Stimulated activated naive CD8-positive, alpha-beta T cell treated with anti-CD3 and anti-CD28 coated beads, Interleukin-15, amount 100 ng/mL, for 72 hours (primary cell): ENCODE results near the gene HRH4.

Source experiments
- ATAC-seq: fragments of 150-1000 bp; cut with Tn5 transposase; 2 replicates; pipeline ENCODE4 v1.10.0; 2021; ENCODE audit warnings: mild to moderate bottlenecking, moderate library complexity
- DNase-seq, 2 donors: peaks; one replicate each; pipeline ENCODE4 v3.0.0; 2021 to 2022
- H3K27ac Mint-ChIP-seq, 2 donors: one replicate each; pipeline ENCODE4 v1.8.0; 2022; ENCODE audit warnings: mild to moderate bottlenecking in 2 of 2, mixed read lengths in 2 of 2, moderate library complexity in 2 of 2
- H3K27me3 Mint-ChIP-seq: one replicate; pipeline ENCODE4 v1.8.0; 2022; ENCODE audit warnings: mixed read lengths
- H3K4me1 Mint-ChIP-seq: one replicate; pipeline ENCODE4 v1.8.0; 2022; ENCODE audit warnings: mild to moderate bottlenecking, mixed read lengths
- H3K4me3 Mint-ChIP-seq, 2 donors: one replicate each; pipeline ENCODE4 v1.8.0; 2022; ENCODE audit warnings: mild to moderate bottlenecking in 2 of 2, mixed read lengths in 2 of 2, moderate library complexity in 1 of 2
- H3K9me3 Mint-ChIP-seq, 2 donors: one replicate each; pipeline ENCODE4 v1.8.0; 2022; ENCODE audit warnings: mixed read lengths in 2 of 2

The HRH4 gene, protein sequence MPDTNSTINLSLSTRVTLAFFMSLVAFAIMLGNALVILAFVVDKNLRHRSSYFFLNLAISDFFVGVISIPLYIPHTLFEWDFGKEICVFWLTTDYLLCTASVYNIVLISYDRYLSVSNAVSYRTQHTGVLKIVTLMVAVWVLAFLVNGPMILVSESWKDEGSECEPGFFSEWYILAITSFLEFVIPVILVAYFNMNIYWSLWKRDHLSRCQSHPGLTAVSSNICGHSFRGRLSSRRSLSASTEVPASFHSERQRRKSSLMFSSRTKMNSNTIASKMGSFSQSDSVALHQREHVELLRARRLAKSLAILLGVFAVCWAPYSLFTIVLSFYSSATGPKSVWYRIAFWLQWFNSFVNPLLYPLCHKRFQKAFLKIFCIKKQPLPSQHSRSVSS

DNA sequence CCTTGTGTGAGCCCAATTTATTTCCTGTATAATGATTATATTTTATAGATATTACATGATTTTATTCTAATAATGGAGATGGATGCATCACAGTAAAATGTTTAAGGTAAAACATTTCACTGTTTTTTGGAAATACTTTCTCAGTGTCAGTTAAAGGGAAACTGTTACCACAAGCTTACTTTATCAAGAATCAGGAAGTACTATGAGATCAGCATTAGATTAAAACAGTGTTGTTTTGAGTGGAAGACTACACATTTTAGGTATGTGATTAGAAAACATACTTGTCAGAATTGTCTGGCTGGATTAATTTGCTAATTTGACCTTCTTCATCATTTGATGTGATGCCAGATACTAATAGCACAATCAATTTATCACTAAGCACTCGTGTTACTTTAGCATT, at the start of gene HRH4:
HRH4 (plus strand) TSS at position 250 of the 400 bp plus-strand sequence; CDS start at position 342, 92 bp downstream.
- no peaks in the 10 kb centered on the region for H3K4me1 Mint-ChIP-seq
- no peak within 1 kb of the TSS for H3K27ac Mint-ChIP-seq
- DNase-seq: no peak
- H3K9me3 Mint-ChIP-seq: no peaks in the 10 kb centered on the region
- no peak within 1 kb of the TSS for H3K4me3 Mint-ChIP-seq
- no peaks in the 10 kb centered on the region for H3K27me3 Mint-ChIP-seq
- ATAC-seq: no peak

DNA sequence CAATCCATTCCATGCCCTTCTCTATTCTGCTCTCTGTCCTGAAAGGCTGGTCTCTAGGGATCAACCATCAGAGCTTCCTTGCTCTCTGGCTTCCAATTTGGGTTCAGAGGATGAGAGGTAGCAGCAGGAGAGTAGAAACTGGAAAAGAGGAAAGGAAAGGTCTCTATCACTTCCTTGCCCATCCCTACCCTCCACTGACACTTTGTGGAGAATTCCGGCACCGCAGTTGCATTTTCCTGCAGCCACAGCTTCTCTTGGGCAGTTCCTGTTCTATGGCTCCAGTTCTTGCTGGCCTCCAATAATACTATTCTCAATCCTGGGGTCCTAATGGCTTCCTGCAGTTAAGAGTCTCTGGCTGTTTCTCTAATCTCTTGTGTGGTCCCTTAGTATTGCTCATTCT, 47.3 kb upstream of the HRH4 start:
- Mint-ChIP-seq H3K4me1 (peaks cover 16% of the 10 kb centered on the region), H3K4me3 (no peak overlapping the region), H3K9me3 (peaks cover 6 to 9% of the 10 kb centered on the region in 2 donors), H3K27ac (no peak overlapping the region), H3K27me3 (peaks cover 46% of the 10 kb centered on the region)
- DNase-seq (no peak), ATAC-seq (no peak)

GRCh38 chr18:24414349-24415003, 46.0 kb upstream of the HRH4 start:
- H3K9me3 Mint-ChIP-seq: peaks cover 6 to 9% of the 10 kb centered on the region in 2 donors
- ATAC-seq (peak; percentile 85), DNase-seq (no peak)
- peaks cover 16% of the 10 kb centered on the region for H3K4me1 Mint-ChIP-seq
- H3K27me3 Mint-ChIP-seq: peaks cover 46% of the 10 kb centered on the region
- no peak overlapping the region for H3K4me3 Mint-ChIP-seq
- peak overlapping the region in 1 of 2 donors; percentile 9 for H3K27ac Mint-ChIP-seq

- H3K4me3 Mint-ChIP-seq: no peak overlapping the region
- ATAC-seq: no peak
- no peak overlapping the region for H3K27ac Mint-ChIP-seq
- peaks cover 6 to 9% of the 10 kb centered on the region in 2 donors for H3K9me3 Mint-ChIP-seq
- peaks cover 16% of the 10 kb centered on the region for H3K4me1 Mint-ChIP-seq
- H3K27me3 Mint-ChIP-seq: peaks cover 51% of the 10 kb centered on the region
- no peak for DNase-seq
Observed at GRCh38 chr18:24417480-24417879, 43.0 kb upstream of the HRH4 start.

DNA sequence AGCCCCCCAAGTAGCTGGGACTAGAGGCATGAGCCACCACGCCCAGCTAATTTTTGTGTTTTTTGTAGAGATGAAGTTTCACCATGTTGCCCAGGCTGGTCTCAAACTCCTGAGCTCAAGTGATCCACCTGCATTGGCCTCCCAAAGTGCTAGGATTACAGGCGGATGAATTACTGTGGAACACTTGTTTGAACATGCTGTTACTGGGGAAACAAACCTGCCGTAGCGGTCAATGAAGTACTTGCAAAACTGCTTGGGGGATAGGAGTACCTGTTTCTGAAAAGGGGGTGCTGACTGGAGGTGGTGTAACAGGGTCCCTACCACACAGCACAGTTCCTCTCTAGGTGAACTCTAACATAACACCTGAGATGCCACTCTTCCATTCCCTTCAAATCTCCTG, 39.9 kb upstream of the HRH4 start:
- Mint-ChIP-seq H3K27me3 (peaks cover 60% of the 10 kb centered on the region), H3K4me1 (no peaks in the 10 kb centered on the region), H3K27ac (no peak overlapping the region), H3K4me3 (no peak overlapping the region), H3K9me3 (peaks cover 1% of the 10 kb centered on the region in 2 donors)
- ATAC-seq: no peak
- no peak for DNase-seq

DNA sequence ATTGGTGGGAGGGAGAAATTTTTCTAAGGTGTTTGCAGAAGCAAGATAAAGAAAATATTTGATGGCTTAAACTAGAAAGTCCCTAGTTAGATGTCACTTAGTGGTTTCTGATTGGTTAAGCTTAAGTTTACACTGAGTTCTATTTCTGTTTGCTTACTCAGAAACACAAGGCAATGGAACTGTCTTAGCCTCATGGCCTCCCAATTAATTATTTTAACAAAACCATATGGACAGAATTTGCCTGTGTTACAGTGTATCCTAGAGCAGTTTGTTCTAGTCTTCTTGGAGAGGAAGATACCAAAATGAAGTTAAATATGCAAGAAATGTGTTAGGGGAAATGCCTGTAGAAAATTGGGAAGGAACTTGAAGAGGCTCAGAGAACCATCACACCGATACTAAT, 38.6 kb upstream of the HRH4 start:
- Mint-ChIP-seq H3K4me3 (no peak overlapping the region), H3K27me3 (peaks cover 54% of the 10 kb centered on the region), H3K4me1 (peaks cover 9% of the 10 kb centered on the region), H3K9me3 (peaks cover 8 to 9% of the 10 kb centered on the region in 2 donors), H3K27ac (no peak overlapping the region)
- ATAC-seq (no peak), DNase-seq (no peak)

DNA sequence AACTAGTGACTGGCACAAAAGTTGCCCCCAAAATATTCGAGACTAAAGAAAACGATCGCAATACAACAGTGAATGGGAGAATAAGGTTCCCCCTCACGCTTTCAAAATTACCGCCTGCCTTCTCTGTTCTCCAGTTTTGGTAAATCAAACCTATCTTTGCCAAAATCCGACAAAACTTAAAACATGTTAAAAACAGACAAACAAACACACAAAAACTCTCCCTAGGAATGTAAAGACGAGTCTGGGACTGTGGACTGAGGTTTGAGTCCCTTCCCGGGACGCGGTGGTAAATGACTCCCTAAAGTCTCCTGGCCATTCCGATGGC, 34.4 kb upstream of the HRH4 start:
- H3K9me3 Mint-ChIP-seq: peaks cover 8 to 9% of the 10 kb centered on the region in 2 donors
- H3K4me1 Mint-ChIP-seq: peaks cover 20% of the 10 kb centered on the region
- H3K4me3 Mint-ChIP-seq: peak overlapping the region; percentile 91 to 96
- ATAC-seq (no peak), DNase-seq (no peak)
- peak overlapping the region; percentile 95 for H3K27ac Mint-ChIP-seq
- H3K27me3 Mint-ChIP-seq: peaks cover 25% of the 10 kb centered on the region

DNA sequence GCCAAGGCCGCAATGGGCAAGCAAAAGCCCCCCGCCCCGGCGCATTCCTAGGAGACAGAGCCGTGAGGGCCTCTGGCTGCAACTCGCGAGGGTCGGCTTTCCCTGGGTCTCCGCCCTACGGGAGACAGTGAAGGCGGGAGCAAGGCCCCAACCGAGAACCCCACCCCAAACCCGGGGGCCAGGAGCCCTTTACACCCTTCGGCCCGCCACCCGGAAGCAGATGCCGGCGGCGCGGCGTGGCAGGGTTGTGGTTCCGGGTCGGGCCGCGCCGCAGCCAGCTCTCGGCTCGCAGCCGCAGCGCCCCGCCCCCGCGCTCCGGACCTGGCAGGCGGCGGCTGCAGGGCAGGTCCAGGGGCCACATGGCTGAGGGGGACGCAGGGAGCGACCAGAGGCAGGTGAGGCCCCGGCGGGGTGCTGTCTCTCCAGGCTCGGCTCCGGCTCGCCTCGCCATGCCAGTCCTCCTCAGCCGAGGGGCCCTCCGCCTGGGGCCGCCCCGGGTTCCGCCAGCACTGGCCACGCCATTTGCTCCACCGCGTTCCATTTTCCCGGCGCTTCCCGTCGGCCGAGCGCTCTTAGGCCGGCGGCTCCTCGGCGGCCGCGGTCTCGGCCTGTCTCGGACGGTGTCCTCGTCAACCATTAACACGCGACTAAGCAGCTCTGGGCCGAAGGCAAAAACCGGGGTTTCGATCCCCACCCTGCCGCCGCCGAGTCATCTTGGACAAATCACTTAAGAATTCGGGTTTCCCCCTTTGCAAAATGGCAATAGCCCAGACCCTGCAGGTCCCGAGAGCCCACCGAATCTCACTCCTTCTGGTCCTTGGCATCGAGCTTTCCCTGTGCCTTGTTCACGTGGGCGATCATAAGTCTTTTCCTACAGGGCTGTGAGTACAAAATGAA, 33.8 kb upstream of the HRH4 start, which contains the start of gene IMPACT:
IMPACT (plus strand) TSS at position 273 of the 897 bp plus-strand sequence; CDS start at position 360, 87 bp downstream.
- ATAC-seq (peak; percentile 97), DNase-seq (peak; percentile 81 to 83)
- Mint-ChIP-seq H3K27me3 (peaks cover 23% of the 10 kb centered on the region), H3K4me1 (peaks cover 20% of the 10 kb centered on the region), H3K4me3 (peak within 1 kb of the TSS; percentile 96), H3K9me3 (peaks cover 8 to 9% of the 10 kb centered on the region in 2 donors), H3K27ac (peak within 1 kb of the TSS; percentile 97 to 98)

DNA sequence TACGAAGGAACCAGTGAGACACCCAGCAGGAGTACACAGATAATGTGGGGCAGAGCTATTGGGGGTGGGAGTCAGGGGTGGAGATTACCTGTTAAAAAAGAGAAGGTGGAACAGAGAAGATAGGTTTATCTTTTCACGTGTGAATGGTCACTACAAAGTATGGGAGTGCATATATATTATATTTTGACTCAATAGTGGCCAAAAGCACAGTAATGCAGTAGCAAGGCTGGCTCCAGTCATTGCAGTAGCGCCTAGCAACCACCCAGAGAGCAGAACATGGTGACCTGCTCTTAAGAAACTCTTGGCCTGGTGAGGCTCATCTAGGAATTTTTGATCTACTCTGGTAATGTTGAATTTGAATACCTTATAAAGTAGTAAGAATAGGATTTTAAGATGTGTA, 33.0 kb upstream of the HRH4 start:
- Mint-ChIP-seq H3K4me3 (peak overlapping the region; percentile 96), H3K9me3 (peaks cover 8 to 9% of the 10 kb centered on the region in 2 donors), H3K27ac (peak overlapping the region; percentile 97 to 98), H3K4me1 (peaks cover 20% of the 10 kb centered on the region), H3K27me3 (peaks cover 15% of the 10 kb centered on the region)
- DNase-seq (peak in 1 of 2 donors; percentile 2), ATAC-seq (no peak)

GRCh38 chr18:24428709-24429108, 31.7 kb upstream of the HRH4 start:
- H3K4me3 Mint-ChIP-seq: no peak overlapping the region
- ATAC-seq (no peak), DNase-seq (no peak)
- H3K4me1 Mint-ChIP-seq: peaks cover 20% of the 10 kb centered on the region
- no peak overlapping the region for H3K27ac Mint-ChIP-seq
- peaks cover 3% of the 10 kb centered on the region for H3K27me3 Mint-ChIP-seq
- H3K9me3 Mint-ChIP-seq: peaks cover 8 to 9% of the 10 kb centered on the region in 2 donors

- no peaks in the 10 kb centered on the region for H3K27me3 Mint-ChIP-seq
- peaks cover 8 to 9% of the 10 kb centered on the region in 2 donors for H3K9me3 Mint-ChIP-seq
- H3K4me3 Mint-ChIP-seq: no peak overlapping the region
- no peak overlapping the region for H3K27ac Mint-ChIP-seq
- DNase-seq (no peak), ATAC-seq (no peak)
- peaks cover 20% of the 10 kb centered on the region for H3K4me1 Mint-ChIP-seq
Observed at GRCh38 chr18:24429188-24429587, 31.2 kb upstream of the HRH4 start.

- no peak for DNase-seq
- Mint-ChIP-seq H3K4me3 (no peak overlapping the region), H3K27me3 (no peaks in the 10 kb centered on the region), H3K4me1 (peaks cover 7% of the 10 kb centered on the region), H3K9me3 (no peaks in the 10 kb centered on the region), H3K27ac (no peak overlapping the region)
- no peak for ATAC-seq
Observed at GRCh38 chr18:24432618-24433017, 27.8 kb upstream of the HRH4 start.

DNA sequence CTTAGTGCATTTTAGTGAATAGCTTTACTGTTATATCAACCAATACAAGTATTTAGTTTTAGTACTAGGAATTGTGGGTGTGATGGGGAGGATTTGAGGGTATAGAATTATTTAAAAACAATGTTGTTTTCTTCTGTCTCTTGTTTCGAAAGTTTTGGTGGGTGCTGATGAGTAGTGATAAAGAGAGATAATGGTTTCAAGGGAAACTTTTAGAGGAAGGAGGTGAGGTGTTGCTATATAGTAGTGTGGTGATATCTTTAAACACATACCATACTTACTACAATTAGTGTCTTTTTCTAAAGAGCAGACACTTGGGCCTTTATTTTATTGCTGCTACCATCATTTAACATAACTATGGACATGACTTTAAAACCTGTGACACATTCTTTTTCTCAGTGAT, 23.5 kb upstream of the HRH4 start:
- no peak for DNase-seq
- Mint-ChIP-seq H3K4me3 (no peak overlapping the region), H3K4me1 (no peaks in the 10 kb centered on the region), H3K27me3 (no peaks in the 10 kb centered on the region), H3K27ac (peak overlapping the region in 1 of 2 donors; percentile 64), H3K9me3 (no peaks in the 10 kb centered on the region)
- ATAC-seq: no peak

- H3K27me3 Mint-ChIP-seq: no peaks in the 10 kb centered on the region
- DNase-seq (no peak), ATAC-seq (no peak)
- H3K27ac Mint-ChIP-seq: no peak overlapping the region
- H3K9me3 Mint-ChIP-seq: no peaks in the 10 kb centered on the region
- H3K4me3 Mint-ChIP-seq: no peak overlapping the region
- peaks cover 9% of the 10 kb centered on the region for H3K4me1 Mint-ChIP-seq
Observed at GRCh38 chr18:24443870-24444269, 16.6 kb upstream of the HRH4 start.

DNA sequence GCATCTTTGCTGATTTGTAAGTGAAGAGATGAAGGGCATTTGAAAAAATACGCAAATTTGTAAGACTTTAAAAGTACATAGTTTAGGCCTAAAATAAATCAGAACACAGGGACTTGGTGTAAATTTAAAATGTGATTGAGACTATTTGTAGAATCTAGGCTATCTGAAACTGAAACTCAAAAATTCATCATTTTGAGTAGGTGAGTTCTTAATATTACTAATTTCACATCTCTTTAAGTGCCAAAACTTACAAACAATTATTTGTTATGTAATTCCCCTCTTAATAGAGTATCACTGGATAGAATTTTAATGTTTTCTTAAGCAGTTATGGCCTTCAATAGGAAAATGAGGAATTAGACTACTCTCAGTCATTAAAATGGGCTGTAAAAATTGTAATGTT, 14.0 kb upstream of the HRH4 start:
- H3K4me1 Mint-ChIP-seq: peaks cover 9% of the 10 kb centered on the region
- H3K27ac Mint-ChIP-seq: peak overlapping the region in 1 of 2 donors; percentile 21
- H3K9me3 Mint-ChIP-seq: no peaks in the 10 kb centered on the region
- no peak overlapping the region for H3K4me3 Mint-ChIP-seq
- no peak for ATAC-seq
- no peak for DNase-seq
- no peaks in the 10 kb centered on the region for H3K27me3 Mint-ChIP-seq
